Vagina (tissue), 2 donors: ENCODE data around the gene PLEKHA5. TPM values are rescaled to one million over a fixed set of nuclear protein-coding genes. Genes with fewer than 3 reads are reported as not detected.

Experiments
- DNase-seq, 2 donors: peaks; one replicate each; pipeline ENCODE4 v3.0.0-alpha.2; 2017; ENCODE audit errors: extremely low spot score in 2 of 2
- H3K27ac ChIP-seq: fragments of 200-600 bp; sonication (generic); one replicate; pipeline ENCODE4 v1.5.1; 2019
- H3K27me3 ChIP-seq: fragments of 200-600 bp; sonication (generic); one replicate; pipeline ENCODE4 v1.5.1; 2019
- H3K36me3 ChIP-seq, 2 donors: fragments of 200-600 bp; sonication (generic); one replicate each; pipeline ENCODE4 v1.5.1; 2017 to 2019
- H3K4me1 ChIP-seq: fragments of 200-600 bp; sonication (generic); one replicate; pipeline ENCODE4 v1.5.1; 2019
- H3K4me3 ChIP-seq, 2 donors: fragments of 200-600 bp; sonication (generic); 1 replicate in 1 of 2; 2 replicates in 1 of 2; pipeline ENCODE4 v1.5.1; 2016 to 2019
- H3K9me3 ChIP-seq: fragments of 200-600 bp; sonication (generic); one replicate; pipeline ENCODE4 v1.5.1; 2019
- POLR2A ChIP-seq, 2 donors: fragments of 450-650 bp; IDR thresholded peaks; one replicate each; pipeline ENCODE4 v1.6.1; 2017; ENCODE audit warnings: antibody characterized with exemption in 2 of 2, mild to moderate bottlenecking in 2 of 2, moderate library complexity in 2 of 2
- POLR2AphosphoS5 ChIP-seq, 2 donors: sonication (generic); formaldehyde crosslinking; IDR thresholded peaks; one replicate each; pipeline ENCODE4 v1.9.0; 2017; ENCODE audit warnings: antibody characterized with exemption in 2 of 2, mild to moderate bottlenecking in 2 of 2, low read depth in 1 of 2; ENCODE audit not compliant: insufficient read depth in 1 of 2
- intact Hi-C: fragments of 100-400 bp; cut with DNase I; formaldehyde crosslinking; loops from one replicate; pipeline ENCODE4 v1.15.1; 2023
- total RNA-seq: library from RNA; depleted of rRNA; stranded (reverse); fragments of >200 nt; gene quantifications from one replicate; pipeline ENCODE4 v1.2.3, GENCODE V29; 2016
- TF ChIP-seq, protein P1 (sequence below), 3 experiments: fragments of 450-650 bp in 2 of 3; fragments of 200-600 bp in 1 of 3; sonication (generic) in 1 of 3; IDR thresholded peaks; one replicate each; pipeline ENCODE4 v1.5.1; 2017 to 2019; ENCODE audit warnings: antibody characterized with exemption in 3 of 3, mild to moderate bottlenecking in 2 of 3, moderate library complexity in 2 of 3

Gene PLEKHA5
- total RNA-seq, 1 donor from 2014 or later, result 58.4 TPM

DNA sequence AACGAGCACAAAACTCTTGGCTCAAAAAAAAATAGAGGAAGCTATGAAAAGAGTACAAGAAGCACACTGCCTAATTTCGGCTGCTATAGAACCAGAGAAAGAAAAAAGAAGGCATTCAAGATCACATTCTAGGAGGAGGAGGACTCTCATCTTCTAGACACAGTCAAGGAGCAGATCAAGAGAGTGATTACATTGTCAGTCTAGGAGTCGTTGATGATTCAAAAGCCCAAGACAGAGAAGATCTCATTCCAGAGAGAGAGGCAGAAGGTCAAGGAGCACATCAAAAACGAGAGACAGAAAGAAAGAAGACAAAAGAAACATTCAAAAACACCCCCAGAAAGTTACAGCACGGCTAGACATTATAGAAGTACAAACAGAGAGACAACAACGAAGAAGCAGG, 177.9 kb downstream of the PLEKHA5 start:
- H3K4me1 ChIP-seq, result no peaks in the 10 kb centered on the region
- intact Hi-C loops, result no loop called here

DNA sequence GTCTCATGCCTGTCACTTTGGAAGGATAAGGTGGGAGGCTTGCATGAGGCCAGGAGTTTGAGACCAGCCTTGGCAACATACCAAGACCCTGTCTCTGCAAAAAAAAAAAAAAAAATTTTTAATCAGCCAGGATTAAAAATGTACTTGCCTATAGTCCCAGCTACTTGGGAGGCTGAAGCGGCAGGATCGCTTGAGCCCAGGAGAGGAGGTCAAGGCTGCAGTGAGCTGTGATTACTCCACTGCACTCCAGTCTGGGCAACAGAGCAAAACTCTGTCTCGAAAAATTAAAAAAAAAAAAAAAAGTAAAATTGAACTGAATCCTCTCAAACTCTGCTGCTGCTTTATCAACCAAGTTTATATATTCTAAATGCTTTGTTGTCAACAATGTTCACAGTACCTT, 181.6 kb downstream of the PLEKHA5 start:
- TF ChIP-seq POLR2A (IDR thresholded peaks at IDR 0.05), result no peak
- TF ChIP-seq POLR2AphosphoS5 (IDR thresholded peaks at IDR 0.05; ENCODE audit: insufficient read depth in 1 of 2, low read depth in 1 of 2), result no peak
- TF ChIP-seq, protein P1, sequence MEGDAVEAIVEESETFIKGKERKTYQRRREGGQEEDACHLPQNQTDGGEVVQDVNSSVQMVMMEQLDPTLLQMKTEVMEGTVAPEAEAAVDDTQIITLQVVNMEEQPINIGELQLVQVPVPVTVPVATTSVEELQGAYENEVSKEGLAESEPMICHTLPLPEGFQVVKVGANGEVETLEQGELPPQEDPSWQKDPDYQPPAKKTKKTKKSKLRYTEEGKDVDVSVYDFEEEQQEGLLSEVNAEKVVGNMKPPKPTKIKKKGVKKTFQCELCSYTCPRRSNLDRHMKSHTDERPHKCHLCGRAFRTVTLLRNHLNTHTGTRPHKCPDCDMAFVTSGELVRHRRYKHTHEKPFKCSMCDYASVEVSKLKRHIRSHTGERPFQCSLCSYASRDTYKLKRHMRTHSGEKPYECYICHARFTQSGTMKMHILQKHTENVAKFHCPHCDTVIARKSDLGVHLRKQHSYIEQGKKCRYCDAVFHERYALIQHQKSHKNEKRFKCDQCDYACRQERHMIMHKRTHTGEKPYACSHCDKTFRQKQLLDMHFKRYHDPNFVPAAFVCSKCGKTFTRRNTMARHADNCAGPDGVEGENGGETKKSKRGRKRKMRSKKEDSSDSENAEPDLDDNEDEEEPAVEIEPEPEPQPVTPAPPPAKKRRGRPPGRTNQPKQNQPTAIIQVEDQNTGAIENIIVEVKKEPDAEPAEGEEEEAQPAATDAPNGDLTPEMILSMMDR (IDR thresholded peaks at IDR 0.05), result no peak
- no peaks in the 10 kb centered on the region for H3K27me3 ChIP-seq
- no peaks in the 10 kb centered on the region for H3K4me1 ChIP-seq
- no peaks in the 10 kb centered on the region for H3K9me3 ChIP-seq
- no peak overlapping the region for H3K27ac ChIP-seq
- intact Hi-C loops, result no loop called here
- no peaks in the 10 kb centered on the region for H3K36me3 ChIP-seq
- DNase-seq, result no peak
- H3K4me3 ChIP-seq, result no peak overlapping the region

More for the DNA sequence above, 177.9 kb downstream of the PLEKHA5 start:
- H3K9me3 ChIP-seq, result no peaks in the 10 kb centered on the region
- H3K27me3 ChIP-seq, result no peaks in the 10 kb centered on the region
- H3K27ac ChIP-seq, result no peak overlapping the region
- TF ChIP-seq POLR2AphosphoS5 (IDR thresholded peaks at IDR 0.05; ENCODE audit: insufficient read depth in 1 of 2, low read depth in 1 of 2) (no peak), POLR2A (IDR thresholded peaks at IDR 0.05) (no peak)
- TF ChIP-seq, protein P1 (IDR thresholded peaks at IDR 0.05), result no peak
- DNase-seq, result no peak
- no peaks in the 10 kb centered on the region for H3K36me3 ChIP-seq
- no peak overlapping the region for H3K4me3 ChIP-seq

DNA sequence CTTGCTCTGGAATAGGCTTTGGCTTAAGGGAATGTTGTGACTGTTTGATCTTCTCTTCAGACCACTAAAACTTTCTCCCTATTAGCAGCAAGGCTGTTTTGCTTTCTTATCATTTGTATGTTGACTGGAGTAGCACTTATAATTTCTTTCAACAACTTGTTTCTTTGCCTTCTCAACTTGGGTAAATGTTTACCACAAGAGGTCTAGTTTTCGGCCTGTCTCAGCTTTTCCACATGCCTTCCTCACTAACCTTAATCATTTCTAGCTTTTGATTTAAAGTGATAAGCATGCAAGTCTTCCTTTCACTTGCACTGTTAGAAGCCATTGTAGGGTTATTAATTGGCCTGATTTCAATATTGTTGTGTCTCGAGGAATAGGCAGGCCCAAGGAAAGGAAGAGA, 183.1 kb downstream of the PLEKHA5 start:
- intact Hi-C loops, result no loop called here
- no peaks in the 10 kb centered on the region for H3K4me1 ChIP-seq
- no peak overlapping the region for H3K27ac ChIP-seq
- TF ChIP-seq POLR2AphosphoS5 (IDR thresholded peaks at IDR 0.05; ENCODE audit: insufficient read depth in 1 of 2, low read depth in 1 of 2), result no peak
- TF ChIP-seq, protein P1 (IDR thresholded peaks at IDR 0.05), result no peak
- TF ChIP-seq POLR2A (IDR thresholded peaks at IDR 0.05), result no peak
- H3K9me3 ChIP-seq, result no peaks in the 10 kb centered on the region
- DNase-seq, result no peak
- H3K27me3 ChIP-seq, result no peaks in the 10 kb centered on the region
- H3K36me3 ChIP-seq, result no peaks in the 10 kb centered on the region
- H3K4me3 ChIP-seq, result no peak overlapping the region

DNA sequence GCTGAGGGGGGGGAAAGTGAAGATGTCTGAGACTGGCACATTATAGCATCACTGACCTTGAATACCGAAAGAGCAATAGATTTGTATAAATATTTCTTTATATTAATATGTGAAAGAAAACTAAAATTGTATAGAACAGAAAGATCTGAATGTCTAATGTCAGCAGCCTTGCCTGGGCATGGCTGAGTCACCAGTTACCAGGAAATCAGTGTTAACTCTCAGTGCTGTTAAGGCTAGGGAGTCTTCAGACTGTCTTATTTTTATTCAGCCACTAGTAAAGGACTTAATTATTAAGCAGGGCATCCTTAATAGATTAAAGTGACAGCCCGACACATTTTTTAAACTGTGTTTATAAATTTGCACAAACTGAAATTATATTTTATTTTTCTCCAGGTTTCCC, 186.9 kb downstream of the PLEKHA5 start:
- TF ChIP-seq POLR2AphosphoS5 (IDR thresholded peaks at IDR 0.05; ENCODE audit: insufficient read depth in 1 of 2, low read depth in 1 of 2), result no peak
- no peak for TF ChIP-seq POLR2A (IDR thresholded peaks at IDR 0.05)
- TF ChIP-seq, protein P1 (IDR thresholded peaks at IDR 0.05), result no peak
- Histone ChIP-seq H3K9me3 (no peaks in the 10 kb centered on the region), H3K4me1 (no peaks in the 10 kb centered on the region), H3K27me3 (no peaks in the 10 kb centered on the region), H3K4me3 (no peak overlapping the region), H3K27ac (no peak overlapping the region), H3K36me3 (no peaks in the 10 kb centered on the region)
- intact Hi-C loops, result no loop called here
- no peak for DNase-seq

DNA sequence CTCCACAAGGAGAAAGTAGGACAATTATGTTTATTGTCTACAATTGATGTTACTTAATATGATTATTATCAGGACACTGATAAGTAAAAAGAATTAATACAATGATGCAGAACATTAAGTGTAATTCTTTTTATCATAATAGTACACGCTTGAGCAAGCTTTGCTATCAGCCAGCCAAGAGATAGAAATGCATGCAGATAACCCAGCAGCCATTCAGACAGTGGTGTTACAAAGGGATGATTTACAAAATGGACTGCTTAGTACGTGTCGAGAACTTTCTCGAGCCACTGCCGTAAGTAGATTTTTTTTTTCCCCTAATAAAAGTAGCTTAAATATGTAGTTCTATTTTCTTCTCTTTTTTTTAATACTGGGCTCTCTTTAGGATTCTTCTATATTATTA, 192.8 kb downstream of the PLEKHA5 start:
- H3K4me1 ChIP-seq, result no peaks in the 10 kb centered on the region
- DNase-seq, result no peak
- H3K36me3 ChIP-seq, result peaks cover 0 to 6% of the 10 kb centered on the region in 2 donors
- TF ChIP-seq, protein P1 (IDR thresholded peaks at IDR 0.05), result no peak
- TF ChIP-seq POLR2A (IDR thresholded peaks at IDR 0.05), result no peak
- no peak for TF ChIP-seq POLR2AphosphoS5 (IDR thresholded peaks at IDR 0.05; ENCODE audit: insufficient read depth in 1 of 2, low read depth in 1 of 2)
- no peaks in the 10 kb centered on the region for H3K27me3 ChIP-seq
- H3K27ac ChIP-seq, result no peak overlapping the region
- no peak overlapping the region for H3K4me3 ChIP-seq
- intact Hi-C loops, result no loop called here
- no peaks in the 10 kb centered on the region for H3K9me3 ChIP-seq
